T-helper 1 cell treated with Interleukin-12 subunit alpha and Interleukin-12 subunit beta and Interleukin-4 antibody, amounts not matched to agents 30 μg/mL and 1 μg/mL, for 36 hours (primary cell): ENCODE measurements around the gene GPC6.
"Not testable (repeated sequence)": the region's sequence is repeated elsewhere in the genome, so short reads cannot be mapped to it uniquely, and the experiment has no call there.

ENCODE experiments used
- H3K27ac Mint-ChIP-seq: one replicate; pipeline ENCODE4 v1.8.0; 2021; ENCODE audit warnings: mild to moderate bottlenecking, mixed read lengths
- H3K27me3 Mint-ChIP-seq: one replicate; pipeline ENCODE4 v1.8.0; 2021; ENCODE audit warnings: low read depth, mixed read lengths
- H3K36me3 Mint-ChIP-seq: one replicate; pipeline ENCODE4 v1.8.0; 2021; ENCODE audit warnings: low read depth, mixed read lengths
- H3K4me1 Mint-ChIP-seq: one replicate; pipeline ENCODE4 v1.8.0; 2021; ENCODE audit warnings: low read depth, mixed read lengths
- H3K4me3 Mint-ChIP-seq: one replicate; pipeline ENCODE4 v1.8.0; 2021; ENCODE audit warnings: mild to moderate bottlenecking, moderate library complexity, mixed read lengths
- H3K9me3 Mint-ChIP-seq: one replicate; pipeline ENCODE4 v1.8.0; 2021; ENCODE audit warnings: mixed read lengths

Gene GPC6

DNA sequence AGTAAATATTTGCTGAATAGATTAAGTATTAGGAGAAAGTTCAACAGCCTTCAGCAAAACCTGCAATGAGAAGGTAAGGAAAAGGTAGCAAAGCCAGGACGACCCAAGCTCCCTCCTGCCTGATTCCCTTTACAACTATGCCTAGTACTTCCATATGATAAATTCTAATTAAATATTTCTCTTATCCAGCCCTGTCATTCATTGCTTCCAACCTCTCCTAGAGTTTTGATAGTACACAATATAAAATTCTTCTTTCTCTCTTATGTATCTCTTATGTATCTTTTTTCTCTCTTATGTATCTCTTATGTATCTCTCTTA lies 1065.7 kb downstream of the GPC6 start:
- Mint-ChIP-seq H3K36me3 (no peaks in the 10 kb centered on the region), H3K27ac (no peak overlapping the region), H3K9me3 (no peaks in the 10 kb centered on the region), H3K4me1 (peaks cover 3% of the 10 kb centered on the region), H3K4me3 (no peak overlapping the region), H3K27me3 (peaks cover 17% of the 10 kb centered on the region)

DNA sequence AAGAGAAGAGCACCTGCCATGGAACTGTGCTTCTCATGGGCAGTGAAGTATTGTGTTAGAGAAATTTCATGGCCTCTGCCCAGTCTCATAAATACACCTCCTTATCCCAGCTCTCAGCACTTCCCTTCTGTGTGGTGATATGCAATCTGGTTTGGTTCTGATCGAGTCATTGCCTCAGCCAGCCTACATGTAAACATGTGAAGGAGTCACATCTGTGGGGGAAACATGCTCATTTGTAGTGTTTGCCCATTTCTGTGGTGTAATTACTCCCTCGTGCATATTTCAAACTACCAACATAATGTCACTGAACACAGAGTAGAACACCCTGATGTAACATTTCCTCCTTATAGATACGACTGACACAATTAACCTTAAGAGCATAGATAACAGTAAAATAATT lies 1069.9 kb downstream of the GPC6 start:
- Mint-ChIP-seq H3K27me3 (peaks cover 23% of the 10 kb centered on the region), H3K4me3 (no peak overlapping the region), H3K9me3 (no peaks in the 10 kb centered on the region), H3K4me1 (peaks cover 3% of the 10 kb centered on the region), H3K27ac (no peak overlapping the region), H3K36me3 (no peaks in the 10 kb centered on the region)

GRCh38 chr13:94298346-94298745 lies 1071.7 kb downstream of the GPC6 start:
- peaks cover 3% of the 10 kb centered on the region for H3K4me1 Mint-ChIP-seq
- no peak overlapping the region for H3K4me3 Mint-ChIP-seq
- H3K36me3 Mint-ChIP-seq: no peaks in the 10 kb centered on the region
- H3K27ac Mint-ChIP-seq: no peak overlapping the region
- H3K27me3 Mint-ChIP-seq: peaks cover 26% of the 10 kb centered on the region
- H3K9me3 Mint-ChIP-seq: no peaks in the 10 kb centered on the region

DNA sequence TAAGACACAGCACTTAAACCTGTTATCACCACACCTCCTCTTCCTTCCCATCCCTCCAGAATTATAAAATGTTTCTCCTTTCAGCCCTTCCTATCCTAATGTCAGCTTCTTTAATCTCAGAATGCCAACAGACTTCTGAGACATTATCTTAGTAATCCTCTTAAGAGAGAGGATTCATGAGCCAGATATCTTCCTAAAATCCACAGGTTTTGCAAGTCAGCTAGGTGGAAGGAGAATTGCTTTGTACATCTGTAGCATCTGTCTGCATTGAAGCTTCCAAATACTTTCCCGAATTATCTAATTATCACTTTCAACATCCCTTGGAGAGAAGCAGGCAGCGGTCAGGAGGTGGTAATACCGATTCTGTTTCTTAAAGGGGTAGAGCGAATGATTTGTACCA lies 1073.8 kb downstream of the GPC6 start:
- Mint-ChIP-seq H3K27me3 (peaks cover 19% of the 10 kb centered on the region), H3K9me3 (no peaks in the 10 kb centered on the region), H3K4me1 (peaks cover 11% of the 10 kb centered on the region), H3K4me3 (no peak overlapping the region), H3K36me3 (no peaks in the 10 kb centered on the region), H3K27ac (no peak overlapping the region)

DNA sequence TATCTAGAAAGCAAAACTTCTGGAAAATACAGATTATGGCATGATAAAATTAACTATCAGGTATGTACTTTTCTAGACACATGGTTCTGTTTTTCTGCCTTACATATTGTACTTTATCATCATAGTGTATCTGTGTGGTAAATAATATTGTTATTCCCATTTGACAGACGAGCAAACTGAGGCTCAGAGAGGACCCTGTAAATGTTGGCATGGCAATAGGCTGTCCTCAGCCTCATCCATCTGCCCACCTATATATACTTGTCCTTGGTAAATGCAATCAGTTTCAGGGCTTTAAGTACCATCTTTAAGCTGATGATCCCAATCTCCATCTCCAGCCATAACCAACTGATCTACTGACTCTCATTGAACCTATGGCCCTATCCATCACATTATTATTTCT lies 1074.9 kb downstream of the GPC6 start:
- H3K4me3 Mint-ChIP-seq: no peak overlapping the region
- peaks cover 8% of the 10 kb centered on the region for H3K4me1 Mint-ChIP-seq
- H3K9me3 Mint-ChIP-seq: no peaks in the 10 kb centered on the region
- no peak overlapping the region for H3K27ac Mint-ChIP-seq
- peaks cover 27% of the 10 kb centered on the region for H3K27me3 Mint-ChIP-seq
- no peaks in the 10 kb centered on the region for H3K36me3 Mint-ChIP-seq

DNA sequence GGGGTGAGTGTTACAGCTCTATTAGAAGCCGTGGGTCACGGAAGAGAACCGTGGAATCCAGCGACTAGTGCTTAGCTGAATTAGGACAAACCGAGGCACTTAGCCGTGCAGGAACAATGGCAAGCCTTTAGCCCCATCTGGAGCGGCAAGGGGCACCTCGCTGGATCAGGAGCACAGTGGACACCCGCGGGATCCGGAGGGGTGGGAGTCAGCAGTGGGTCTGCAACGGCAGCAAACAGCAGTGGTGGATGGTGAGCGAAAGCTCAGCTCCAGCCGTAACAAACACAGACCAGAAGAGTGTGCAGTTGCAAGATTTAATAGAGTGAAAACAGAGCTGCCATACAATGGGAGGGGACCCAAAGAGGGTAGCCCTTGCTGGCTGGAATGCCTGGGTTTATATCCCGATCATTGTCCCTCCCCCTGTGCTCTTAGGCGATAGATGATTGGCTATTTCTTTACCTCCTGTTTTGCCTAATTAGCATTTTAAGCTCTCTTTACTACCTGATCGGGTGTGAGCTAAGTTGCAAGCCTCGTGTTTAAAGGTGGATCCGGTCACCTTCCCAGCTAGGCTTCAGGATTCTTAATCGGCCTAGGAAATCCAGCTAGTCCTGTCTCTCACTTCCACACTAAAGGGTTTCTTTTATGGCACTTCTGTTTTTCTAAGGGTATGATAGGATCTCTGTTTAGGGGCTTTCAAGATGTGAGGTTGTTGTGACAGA lies 1076.4 kb downstream of the GPC6 start:
- not testable (repeated sequence) for H3K36me3 Mint-ChIP-seq, H3K4me1 Mint-ChIP-seq, H3K9me3 Mint-ChIP-seq, H3K27ac Mint-ChIP-seq, H3K4me3 Mint-ChIP-seq
- H3K27me3 Mint-ChIP-seq: peaks cover 28% of the 10 kb centered on the region

DNA sequence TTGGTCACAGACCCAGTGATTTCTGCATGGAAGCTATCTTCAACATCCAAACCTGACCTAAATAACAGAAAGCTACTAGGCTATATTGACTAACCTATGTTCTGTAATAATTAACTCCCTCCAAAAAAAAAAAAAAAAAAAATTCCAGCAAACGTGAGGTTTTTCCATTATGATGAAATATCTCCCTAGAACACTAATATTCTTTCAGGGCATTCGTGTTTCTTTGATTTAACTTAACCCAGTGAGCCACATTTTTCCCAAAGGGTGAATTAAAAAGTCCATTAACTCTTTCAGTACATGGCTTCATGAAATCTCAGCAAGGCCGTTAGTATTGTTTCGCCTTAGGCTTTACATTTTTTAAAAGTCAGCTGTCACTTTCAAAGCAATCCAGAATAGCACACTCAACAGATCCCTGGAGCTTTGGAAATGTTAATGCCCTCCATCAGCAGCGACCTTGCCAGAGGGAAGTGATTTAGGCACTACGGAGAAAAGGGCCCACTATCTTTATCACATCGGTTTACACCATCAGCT lies 1077.1 kb downstream of the GPC6 start:
- peaks cover 31% of the 10 kb centered on the region for H3K27me3 Mint-ChIP-seq
- no peaks in the 10 kb centered on the region for H3K36me3 Mint-ChIP-seq
- H3K27ac Mint-ChIP-seq: no peak overlapping the region
- H3K4me3 Mint-ChIP-seq: no peak overlapping the region
- no peaks in the 10 kb centered on the region for H3K9me3 Mint-ChIP-seq
- peaks cover 8% of the 10 kb centered on the region for H3K4me1 Mint-ChIP-seq

DNA sequence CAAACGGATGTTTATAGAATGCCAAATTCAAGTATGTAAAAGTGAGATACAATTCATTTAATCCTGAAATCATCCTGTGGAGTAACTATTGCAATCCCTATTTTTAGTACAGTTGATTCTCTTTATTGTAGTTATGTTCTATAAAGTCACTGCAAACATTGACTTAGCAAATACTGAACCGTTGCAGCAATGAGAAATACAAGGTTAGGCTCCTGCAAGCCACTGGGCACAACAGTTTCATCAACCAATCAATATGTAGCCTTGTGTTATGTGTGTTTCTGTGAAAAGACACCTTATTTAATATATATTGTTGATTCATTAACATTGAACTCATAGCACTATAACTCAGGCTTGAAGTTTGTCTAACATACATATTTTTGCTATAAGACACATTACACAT lies 1078.4 kb downstream of the GPC6 start:
- Mint-ChIP-seq H3K4me3 (no peak overlapping the region), H3K27ac (no peak overlapping the region), H3K4me1 (peaks cover 8% of the 10 kb centered on the region), H3K27me3 (peaks cover 31% of the 10 kb centered on the region), H3K9me3 (no peaks in the 10 kb centered on the region), H3K36me3 (no peaks in the 10 kb centered on the region)

DNA sequence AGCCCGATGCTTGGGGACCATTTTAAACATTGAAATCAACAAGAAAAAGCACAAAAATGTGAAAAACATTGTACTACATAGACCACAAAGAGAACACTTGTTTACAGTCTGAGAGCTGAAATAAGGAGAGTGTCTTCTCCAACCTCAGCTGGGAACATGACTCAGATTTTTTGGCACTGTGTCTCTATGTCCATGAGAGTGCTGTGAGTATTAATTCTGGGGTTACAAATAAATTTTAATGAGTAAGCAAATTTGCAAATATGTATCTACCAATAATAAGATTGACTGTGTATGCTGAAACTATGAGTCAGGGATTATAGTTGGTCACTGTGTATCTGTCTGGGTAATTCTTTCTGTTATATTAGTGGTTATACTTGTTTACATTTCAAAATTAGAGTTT lies 1078.9 kb downstream of the GPC6 start:
- H3K4me3 Mint-ChIP-seq: no peak overlapping the region
- peaks cover 8% of the 10 kb centered on the region for H3K4me1 Mint-ChIP-seq
- H3K27me3 Mint-ChIP-seq: peaks cover 28% of the 10 kb centered on the region
- H3K36me3 Mint-ChIP-seq: no peaks in the 10 kb centered on the region
- peaks cover 2% of the 10 kb centered on the region for H3K9me3 Mint-ChIP-seq
- no peak overlapping the region for H3K27ac Mint-ChIP-seq

- H3K4me3 Mint-ChIP-seq: no peak overlapping the region
- H3K9me3 Mint-ChIP-seq: peaks cover 5% of the 10 kb centered on the region
- no peak overlapping the region for H3K27ac Mint-ChIP-seq
- peaks cover 8% of the 10 kb centered on the region for H3K4me1 Mint-ChIP-seq
- peaks cover 24% of the 10 kb centered on the region for H3K27me3 Mint-ChIP-seq
- no peaks in the 10 kb centered on the region for H3K36me3 Mint-ChIP-seq
Observed at GRCh38 chr13:94305934-94306333, 1079.3 kb downstream of the GPC6 start.

- Mint-ChIP-seq H3K9me3 (peaks cover 5% of the 10 kb centered on the region), H3K4me3 (no peak overlapping the region), H3K27me3 (peaks cover 15% of the 10 kb centered on the region), H3K27ac (no peak overlapping the region), H3K4me1 (peaks cover 25% of the 10 kb centered on the region), H3K36me3 (peaks cover 2% of the 10 kb centered on the region)
Observed at GRCh38 chr13:94308832-94309231, 1082.2 kb downstream of the GPC6 start.

DNA sequence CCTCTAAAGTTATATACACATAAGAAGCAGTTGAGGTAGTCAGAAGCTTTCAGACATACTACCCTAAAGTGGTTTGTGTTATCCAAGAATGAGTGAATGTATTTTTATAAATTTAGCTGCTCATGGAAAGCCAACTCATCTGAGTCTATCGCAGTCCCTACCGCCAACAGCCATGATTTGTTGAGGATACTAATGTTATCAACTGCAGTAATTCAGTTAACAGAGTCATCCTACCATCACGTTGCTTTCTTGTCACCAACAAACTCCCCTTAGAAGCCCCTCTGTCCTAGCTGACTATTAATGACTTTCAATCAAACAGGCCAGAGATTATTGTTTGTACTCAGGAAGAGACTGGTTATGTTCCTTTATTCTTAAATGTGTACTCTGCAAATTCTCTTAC lies 1083.0 kb downstream of the GPC6 start:
- no peak overlapping the region for H3K4me3 Mint-ChIP-seq
- peaks cover 21% of the 10 kb centered on the region for H3K4me1 Mint-ChIP-seq
- no peak overlapping the region for H3K27ac Mint-ChIP-seq
- peaks cover 15% of the 10 kb centered on the region for H3K27me3 Mint-ChIP-seq
- H3K36me3 Mint-ChIP-seq: peaks cover 2% of the 10 kb centered on the region
- H3K9me3 Mint-ChIP-seq: peaks cover 5% of the 10 kb centered on the region

DNA sequence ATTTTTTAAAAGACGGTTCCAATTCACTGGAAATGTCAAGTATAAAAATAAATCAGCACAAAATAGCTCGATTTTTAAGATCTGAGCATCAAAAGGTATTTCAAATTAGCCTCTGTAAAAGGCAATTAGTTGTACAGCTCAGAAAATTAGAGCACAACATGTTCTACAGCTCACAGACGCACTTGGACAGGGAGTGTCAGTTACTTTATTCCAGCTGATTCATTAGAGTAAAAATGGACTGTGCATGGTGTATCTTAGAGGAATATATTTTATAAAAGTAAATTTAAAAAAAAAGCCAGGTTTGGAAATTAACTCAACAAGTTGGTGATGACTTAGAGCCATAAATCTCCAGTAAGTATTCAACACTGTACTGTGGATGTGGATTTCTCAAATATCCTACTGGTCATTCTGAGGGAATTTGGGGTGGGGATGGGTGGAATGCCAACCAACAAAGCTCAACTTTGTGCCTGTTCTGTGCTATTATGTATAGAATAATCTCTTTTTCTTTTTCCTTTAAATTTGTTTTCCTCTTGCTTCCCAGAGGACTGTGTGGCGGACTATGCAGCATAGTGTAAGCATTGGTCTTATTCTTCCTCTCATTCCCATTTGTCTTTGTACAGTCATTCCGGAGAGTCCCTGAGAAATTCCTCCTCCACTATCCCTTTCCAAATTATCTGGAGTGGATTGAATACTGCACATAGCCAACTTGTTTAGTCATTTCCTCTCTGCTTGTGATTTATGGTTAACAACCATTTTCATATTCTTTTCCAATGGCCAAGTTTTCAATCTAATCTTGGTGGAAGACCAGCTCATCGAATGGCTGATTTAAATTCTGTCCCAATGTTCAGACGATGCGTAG lies 1083.6 kb downstream of the GPC6 start:
- Mint-ChIP-seq H3K9me3 (peaks cover 6% of the 10 kb centered on the region), H3K27ac (no peak overlapping the region), H3K4me3 (no peak overlapping the region), H3K4me1 (peaks cover 23% of the 10 kb centered on the region), H3K36me3 (peaks cover 4% of the 10 kb centered on the region), H3K27me3 (peaks cover 15% of the 10 kb centered on the region)

GRCh38 chr13:94311893-94312292 lies 1085.3 kb downstream of the GPC6 start:
- H3K4me3 Mint-ChIP-seq: no peak overlapping the region
- no peak overlapping the region for H3K27ac Mint-ChIP-seq
- H3K27me3 Mint-ChIP-seq: peaks cover 5% of the 10 kb centered on the region
- H3K36me3 Mint-ChIP-seq: peaks cover 11% of the 10 kb centered on the region
- peaks cover 32% of the 10 kb centered on the region for H3K4me1 Mint-ChIP-seq
- H3K9me3 Mint-ChIP-seq: peaks cover 18% of the 10 kb centered on the region
